HG03439 (cell line): Measurements from ENCODE around the gene PDE5A.
"Not testable (repeated sequence)": the region's sequence is repeated elsewhere in the genome, so short reads cannot be mapped to it uniquely, and the experiment has no call there.

Experiments
- ATAC-seq: cut with Tn5 transposase; IDR thresholded peaks from one replicate; pipeline ENCODE4 v1.9.1; 2021; ENCODE audit warnings: mild to moderate bottlenecking, moderate library complexity; ENCODE audit not compliant: unreplicated experiment

PDE5A gene

DNA sequence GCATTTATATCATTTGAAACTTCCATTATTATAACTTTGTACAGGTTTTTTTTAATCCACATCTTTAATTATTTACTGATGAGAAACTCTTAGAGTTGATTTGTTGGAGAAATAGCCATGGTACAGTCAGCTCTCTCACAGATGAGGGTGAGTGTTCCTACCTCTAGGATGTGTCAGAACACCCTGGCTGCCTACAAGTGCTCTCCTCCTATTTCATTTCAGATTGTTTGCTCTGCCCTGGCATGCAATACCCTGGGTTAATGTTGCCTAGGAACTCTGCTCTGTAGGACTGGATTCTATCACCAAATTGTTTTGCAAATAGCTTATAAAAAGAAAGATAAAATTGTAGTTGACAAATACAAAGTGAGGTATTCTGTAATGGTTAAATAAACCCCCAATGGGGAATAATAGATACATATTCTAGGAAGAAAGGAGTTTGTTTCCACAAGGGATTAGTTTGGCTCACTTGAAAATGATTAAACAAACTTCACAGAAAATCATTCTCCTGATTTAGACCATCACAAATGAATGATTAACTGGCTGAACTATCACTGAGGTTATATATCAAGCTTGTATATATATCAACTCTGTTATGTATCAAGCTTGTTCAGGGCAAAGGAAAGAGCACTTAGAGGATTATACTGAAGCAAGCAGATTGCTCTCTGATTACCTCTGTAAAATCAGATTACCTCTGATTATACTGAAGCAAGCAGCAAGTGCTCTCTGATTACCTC, 150.0 kb downstream of the PDE5A start:
- no peak for ATAC-seq

DNA sequence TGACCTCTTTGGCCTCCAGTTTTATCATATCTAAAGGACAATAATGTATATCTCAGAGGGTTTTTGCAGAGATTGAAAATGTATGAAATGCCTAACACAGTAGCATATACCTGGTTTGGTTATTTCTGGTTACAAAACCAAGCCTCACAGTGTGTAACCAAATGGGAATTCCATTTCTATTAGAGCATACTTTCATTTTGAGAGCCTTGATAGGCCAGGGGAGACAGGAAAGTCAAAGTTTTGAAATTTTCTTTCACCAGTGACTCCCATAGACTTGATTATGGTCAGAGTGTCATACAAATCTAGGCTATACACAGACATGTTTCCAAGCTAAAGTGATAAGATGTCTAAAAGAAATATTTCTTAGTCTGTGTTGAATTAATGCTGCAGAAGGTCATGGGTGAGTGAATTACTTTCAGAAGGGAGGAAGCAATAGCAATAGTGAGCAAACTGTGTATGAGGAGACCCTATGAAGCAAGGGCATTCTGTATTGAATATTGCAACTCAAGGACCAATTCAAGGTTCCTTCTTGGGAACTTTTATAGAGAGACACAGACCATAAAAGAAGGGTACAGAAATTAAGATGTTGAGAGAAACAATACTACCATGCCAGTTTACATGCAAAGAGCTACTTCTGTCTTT, 151.1 kb downstream of the PDE5A start:
- no peak for ATAC-seq

DNA sequence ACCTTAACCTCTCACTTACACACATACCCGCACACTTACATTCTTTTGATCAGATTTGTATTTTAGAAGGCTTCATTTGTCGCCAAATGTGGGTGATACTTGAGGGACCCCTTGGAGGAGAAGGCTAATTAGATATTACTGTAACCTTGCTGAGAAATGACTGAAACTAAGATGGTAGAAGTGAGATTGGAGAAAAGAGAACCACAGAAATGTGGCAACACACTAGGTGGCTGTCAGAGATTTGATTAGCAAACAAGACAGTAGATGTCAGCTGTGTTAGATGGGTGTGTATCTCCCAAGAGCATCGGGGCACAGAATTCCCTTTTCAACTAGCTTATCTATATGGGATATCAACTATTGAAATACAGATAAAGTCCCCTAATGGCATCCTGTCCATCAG, 157.3 kb downstream of the PDE5A start:
- peak; percentile 58 for ATAC-seq

DNA sequence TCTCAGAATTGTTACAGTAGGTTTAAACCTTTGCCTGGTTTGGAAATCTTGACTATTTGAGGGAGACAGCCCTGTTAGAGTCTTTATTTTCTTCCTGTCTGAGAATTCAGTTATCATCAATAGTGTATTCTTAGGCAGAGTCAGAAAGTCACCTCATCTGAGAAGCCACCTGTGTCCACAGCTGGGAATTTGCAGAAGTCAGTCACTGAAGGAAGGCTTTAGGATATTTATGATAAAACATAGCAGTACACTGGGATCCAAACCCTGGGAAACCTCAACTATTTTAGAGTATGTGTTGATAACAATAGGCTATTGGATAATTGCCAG, 157.9 kb downstream of the PDE5A start:
- peak; percentile 33 for ATAC-seq

DNA sequence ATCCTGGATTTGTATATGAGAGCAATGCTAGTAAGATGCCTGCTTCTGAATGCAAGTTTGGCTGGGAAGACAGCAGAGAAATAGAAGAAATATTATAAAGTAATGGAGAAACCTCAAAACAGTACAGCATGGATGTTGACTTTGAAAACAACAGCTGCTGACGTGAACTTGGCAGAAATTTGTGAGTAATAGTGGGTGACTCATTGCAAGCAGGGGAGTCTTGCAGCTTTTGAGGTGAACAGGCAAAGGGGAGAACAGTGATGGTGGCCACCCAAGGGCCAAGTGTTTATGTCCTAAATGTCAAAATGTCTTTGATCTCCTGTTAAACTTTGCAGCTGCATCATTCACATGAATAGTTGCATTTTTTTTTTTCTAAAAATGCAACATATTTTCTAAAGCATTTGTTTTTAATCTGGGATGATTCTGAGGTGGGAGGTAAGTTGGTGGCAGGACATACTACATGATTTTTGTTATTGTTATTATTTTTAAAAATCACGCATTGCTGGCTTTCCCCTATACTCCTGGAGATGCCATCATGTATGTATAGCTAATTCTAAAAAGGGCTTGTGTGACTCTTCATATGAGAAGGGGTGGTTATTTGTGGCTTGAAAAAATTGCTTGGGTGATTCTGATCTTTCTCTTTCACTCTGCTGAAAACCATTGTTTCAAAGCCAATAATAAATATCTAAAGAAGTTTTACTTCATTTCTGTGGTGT, 158.4 kb downstream of the PDE5A start:
- peak; percentile 73 for ATAC-seq

DNA sequence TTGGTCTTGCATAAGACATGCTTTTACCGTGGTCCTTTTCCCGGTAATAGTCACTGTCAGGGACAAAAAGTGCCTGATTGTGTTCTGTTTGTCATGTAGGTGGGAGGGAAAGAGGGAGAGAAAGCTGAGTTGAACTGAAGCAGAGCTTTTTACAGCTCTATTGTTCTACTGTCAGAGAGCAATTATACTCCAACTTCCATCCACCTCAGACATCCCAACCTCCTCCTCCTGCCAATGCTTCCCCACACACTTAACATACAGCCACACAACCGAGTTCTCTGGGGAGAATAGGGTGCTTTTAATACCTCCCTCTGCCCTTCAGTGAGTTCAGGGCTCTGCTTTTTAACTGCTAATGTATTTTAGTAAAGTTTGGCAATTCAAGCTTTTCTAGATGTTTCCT, 159.6 kb downstream of the PDE5A start:
- ATAC-seq = not testable (repeated sequence)

DNA sequence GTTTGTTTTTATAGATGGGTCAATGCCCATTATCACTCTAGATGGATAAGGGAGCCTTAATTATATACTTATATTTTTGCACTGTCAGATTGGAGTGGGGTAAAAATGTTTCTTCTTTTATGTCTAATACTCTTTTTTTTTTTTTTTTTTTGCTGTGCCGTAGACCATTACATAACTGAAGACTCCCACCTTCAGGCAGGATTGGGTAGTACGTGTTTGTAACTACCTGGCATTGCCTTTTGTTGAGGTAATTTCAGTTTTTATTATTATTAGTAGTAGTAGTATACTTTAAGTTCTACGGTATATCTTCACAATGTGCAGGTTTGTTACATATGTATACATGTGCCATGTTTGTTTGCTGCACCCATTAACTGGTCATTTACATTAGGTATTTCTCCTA, 165.9 kb downstream of the PDE5A start:
- ATAC-seq = not testable (repeated sequence)

DNA sequence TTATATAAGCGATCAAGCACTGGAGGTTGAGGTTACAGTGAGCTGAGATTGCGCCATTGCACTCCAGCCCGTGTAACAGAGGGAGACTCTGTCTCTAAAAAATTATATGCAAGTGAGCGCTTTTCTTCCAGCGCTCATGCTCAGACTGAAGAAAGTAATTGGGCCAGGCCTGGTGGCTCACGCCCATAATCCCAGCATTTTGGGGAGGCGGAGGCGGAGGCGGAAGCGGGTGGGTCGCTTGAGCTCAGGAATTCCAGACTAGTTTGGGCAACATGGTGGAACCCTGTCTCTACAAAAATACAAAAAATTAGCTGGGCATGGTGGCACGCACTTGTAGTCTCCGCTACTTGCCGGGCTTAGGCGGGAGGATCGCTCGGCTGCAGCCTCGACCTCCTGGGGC, 172.9 kb downstream of the PDE5A start:
- ATAC-seq = not testable (repeated sequence)

DNA sequence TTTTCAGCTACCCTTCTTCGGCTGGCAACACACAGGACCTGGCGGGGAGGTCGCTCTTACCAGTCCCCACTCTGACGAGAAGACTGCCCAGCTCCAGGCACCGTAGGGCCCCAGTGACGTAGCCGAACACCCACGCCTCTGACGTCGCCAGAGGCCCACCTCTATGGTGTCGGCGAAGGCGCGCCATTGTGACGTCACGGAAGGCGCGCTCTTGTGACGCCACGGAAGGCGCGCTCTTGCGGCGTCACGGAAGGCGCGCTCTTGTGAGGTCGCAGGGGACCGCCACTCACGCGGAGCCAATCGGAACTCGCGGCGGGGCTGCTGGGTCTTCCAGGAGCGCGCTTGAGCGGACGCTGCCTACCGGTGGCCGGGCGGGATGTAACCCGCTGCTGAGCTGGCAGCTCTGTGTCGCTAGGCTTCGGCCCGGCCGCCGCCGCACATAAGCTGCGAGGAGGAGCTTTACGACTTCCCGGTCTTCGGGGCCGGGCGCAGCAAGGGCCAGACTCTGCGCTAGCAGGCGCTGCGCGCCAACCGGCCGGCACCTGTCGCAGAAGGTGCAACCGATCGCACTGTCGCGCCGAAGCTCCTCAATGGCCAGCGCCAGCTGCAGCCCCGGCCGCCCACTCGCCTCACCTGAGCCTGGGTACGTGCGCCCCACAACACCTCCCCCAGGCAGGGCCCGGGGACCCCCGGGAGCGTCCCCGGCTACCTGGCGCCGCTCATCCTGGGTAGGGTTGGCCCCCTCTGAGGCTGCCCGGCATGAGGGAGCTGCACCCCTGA, 173.9 kb downstream of the PDE5A start:
- peak; percentile 100 for ATAC-seq

DNA sequence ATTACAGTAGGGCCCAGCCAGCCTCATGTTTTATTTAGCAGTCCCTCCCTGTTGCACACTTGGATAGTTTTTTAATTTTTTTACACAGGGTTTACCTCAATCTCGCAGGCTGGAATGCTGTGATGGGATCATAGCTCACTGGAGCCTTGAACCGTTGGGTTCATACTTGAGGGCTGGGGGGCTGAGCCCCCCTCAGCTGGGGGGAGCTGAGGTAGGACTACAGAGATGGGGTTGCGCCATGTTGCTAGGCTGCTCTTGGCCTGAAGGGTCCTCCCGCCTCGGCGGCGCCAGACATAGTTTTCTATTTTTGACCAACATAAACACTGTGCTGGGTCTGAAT, 174.5 kb downstream of the PDE5A start:
- ATAC-seq = not testable (repeated sequence)

DNA sequence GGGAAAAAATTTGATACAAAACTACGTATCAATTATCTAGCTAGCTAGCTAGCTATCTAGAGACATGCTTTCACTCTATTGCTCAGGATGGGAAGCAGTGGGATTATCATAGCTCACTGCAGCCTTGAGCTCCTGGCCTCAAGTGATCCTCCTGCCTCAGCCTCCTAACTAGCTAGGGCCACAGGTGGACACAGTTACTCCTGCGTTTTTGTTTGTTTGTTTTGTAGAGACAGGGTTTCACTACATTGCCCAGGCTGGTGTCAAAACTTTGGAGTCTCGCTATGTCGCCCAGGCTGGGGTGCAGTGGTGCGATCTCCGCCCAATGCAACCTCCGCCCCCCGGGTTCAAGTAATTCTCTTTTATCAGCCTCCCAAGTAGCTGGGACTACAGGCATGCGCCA, 175.3 kb downstream of the PDE5A start:
- not testable (repeated sequence) for ATAC-seq

DNA sequence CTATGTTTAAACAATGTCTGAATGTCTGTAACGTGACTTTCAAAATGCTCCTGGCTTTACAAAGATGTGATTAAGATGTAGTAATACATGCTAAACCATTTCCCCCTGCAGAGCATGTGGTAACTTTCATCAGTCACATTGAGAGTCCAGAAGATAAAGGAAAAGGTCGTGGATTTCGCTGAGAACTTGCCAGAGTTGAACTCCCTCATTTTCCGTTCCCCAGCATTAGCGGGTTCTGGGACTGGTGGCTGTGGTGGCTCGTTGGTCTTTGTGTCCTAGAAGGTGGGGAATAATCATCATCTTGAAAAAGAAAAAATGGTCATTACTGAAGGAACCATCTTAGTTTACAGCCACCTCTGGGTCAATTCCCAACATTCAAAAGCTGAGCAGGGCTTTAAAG, 178.8 kb downstream of the PDE5A start:
- not testable (repeated sequence) for ATAC-seq
